GM12875 (cell line): Measurements from ENCODE around the gene STARD3.

Source experiments
- H3K4me3 ChIP-seq: one replicate; pipeline ENCODE4 v1.5.1; 2011; ENCODE audit warnings: low read depth, low read length, control low read depth
- TF ChIP-seq, protein P1 (sequence below): IDR thresholded peaks from 2 replicates; pipeline ENCODE4 v1.5.1; 2011; ENCODE audit warnings: low read depth, mild to moderate bottlenecking, control low read depth, inconsistent platforms, low read length, moderate library complexity, borderline replicate concordance; ENCODE audit not compliant: insufficient read depth

Gene STARD3

DNA sequence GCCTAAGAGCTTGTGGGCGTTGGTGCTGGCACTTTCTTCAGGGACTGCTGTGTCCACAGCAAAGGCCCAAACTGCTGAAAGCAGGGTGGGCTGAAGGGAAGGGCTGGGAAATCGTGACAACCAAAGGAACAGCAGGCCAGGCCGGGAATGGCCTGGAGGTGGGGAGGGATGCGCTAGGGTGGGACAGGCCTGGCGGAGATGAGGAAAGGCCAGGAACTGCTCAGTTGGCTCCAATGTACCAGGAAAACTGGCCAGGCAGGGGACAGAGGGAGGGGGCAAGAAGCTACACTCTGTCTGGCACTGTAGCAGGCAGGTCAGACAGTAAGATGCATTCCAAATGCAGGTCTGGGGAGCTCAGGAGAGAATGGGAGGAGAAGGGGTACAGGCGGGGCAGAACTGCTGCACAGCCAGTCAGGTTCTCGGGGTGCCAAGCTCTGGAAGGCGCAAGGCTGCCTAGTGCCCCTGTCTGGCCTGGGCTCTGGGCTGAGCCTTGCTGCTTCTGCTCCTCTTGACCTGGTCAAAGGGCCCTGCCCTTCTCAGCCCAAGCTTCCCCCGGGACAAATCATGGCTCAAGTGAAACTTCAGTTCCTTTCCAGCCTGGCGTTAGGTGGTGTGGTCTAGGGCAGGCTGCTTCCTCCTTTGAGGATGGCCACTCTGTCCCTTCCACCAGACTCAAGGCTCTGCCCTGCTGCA lies 38.6 kb downstream of the STARD3 start:
- no peak overlapping the region for H3K4me3 ChIP-seq
- TF ChIP-seq, protein P1, sequence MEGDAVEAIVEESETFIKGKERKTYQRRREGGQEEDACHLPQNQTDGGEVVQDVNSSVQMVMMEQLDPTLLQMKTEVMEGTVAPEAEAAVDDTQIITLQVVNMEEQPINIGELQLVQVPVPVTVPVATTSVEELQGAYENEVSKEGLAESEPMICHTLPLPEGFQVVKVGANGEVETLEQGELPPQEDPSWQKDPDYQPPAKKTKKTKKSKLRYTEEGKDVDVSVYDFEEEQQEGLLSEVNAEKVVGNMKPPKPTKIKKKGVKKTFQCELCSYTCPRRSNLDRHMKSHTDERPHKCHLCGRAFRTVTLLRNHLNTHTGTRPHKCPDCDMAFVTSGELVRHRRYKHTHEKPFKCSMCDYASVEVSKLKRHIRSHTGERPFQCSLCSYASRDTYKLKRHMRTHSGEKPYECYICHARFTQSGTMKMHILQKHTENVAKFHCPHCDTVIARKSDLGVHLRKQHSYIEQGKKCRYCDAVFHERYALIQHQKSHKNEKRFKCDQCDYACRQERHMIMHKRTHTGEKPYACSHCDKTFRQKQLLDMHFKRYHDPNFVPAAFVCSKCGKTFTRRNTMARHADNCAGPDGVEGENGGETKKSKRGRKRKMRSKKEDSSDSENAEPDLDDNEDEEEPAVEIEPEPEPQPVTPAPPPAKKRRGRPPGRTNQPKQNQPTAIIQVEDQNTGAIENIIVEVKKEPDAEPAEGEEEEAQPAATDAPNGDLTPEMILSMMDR, result no peak

DNA sequence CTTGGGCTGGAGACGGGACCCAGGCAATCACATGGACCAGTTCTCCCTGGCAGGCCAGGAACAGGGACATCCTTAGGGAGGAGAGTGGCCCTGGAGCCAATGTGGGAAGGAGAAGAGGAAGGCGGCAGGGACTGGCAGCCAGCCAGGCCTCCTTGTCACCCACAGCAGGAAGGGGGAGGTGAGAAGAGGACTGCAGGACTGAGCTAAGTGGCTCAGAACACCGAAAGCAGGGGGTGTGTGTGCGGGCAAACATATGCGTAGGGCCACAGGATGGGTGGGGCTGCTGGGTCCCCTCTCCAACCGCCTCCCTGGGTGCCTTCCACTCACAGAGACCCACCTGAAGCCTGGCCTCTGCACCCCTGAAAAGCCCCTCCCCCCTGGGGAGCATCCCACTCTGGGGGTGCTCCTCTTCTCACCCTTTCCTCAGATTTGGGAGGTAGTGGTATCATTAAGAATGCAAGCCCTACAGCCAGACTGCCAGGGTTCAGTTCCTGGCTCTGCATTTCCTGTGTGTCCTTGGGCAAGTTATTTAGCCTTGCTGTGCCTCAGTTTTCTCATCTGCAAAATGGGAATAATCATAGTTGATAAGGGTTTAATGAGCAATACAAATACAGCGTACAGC lies 39.4 kb downstream of the STARD3 start:
- TF ChIP-seq, protein P1, result no peak
- H3K4me3 ChIP-seq, result no peak overlapping the region

DNA sequence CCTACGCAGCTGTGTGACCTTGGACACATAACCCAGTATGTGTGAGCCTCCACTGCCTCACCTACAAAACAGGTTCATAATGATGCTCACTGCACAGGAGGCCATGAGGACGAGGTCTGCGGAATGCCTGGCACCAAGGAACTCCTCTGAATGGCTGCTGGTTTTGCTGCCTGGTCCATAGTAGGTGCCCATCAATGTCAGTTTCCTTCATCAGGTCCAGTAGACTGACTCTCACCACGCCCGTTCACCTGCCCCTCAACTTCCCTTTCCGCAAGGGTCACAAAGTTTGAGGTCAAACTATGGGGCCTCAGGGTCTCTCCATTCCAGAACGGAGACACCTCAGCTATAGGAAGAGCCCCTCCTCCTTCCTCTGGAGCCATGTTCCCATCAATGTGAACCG lies 40.1 kb downstream of the STARD3 start:
- TF ChIP-seq, protein P1, result no peak
- H3K4me3 ChIP-seq, result no peak overlapping the region

DNA sequence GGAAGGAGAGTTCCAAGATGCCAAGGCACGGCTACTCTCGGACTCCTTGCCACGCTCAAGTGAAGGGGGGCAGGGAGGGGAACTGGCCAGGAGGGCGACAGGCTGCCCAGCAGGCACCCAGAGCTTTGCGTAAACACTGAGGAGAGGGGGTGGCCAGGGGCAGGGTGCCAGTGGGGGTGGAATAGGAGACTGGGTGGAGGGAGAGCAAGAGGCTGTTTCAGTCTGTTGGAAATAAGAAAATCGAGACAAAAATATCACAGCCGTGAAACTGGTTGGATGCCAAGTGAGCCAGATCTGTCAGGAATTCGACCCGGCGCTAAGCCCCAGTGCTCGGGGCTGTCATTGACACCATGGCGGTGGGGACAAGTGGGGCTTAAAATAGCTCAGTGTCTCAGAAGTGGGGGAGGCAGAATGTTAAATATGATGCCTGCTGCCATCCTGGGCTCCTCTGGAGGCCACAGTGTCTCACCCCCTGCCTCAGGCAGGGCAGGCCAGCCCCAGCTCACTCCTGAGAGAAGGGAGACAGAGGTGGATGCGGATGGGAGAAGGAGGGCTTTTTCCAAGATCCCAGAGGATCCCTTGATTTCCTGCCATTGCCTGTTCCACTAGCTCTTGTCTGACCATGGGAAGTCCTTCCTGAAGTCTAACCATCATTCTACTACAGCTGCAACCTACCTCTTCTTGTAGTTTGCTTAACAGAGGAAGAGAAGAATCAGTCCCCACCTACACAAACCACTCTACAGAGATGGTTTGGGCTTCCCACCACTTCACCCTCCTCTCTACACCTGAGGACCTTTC lies 40.8 kb downstream of the STARD3 start:
- TF ChIP-seq, protein P1, result no peak
- no peak overlapping the region for H3K4me3 ChIP-seq

DNA sequence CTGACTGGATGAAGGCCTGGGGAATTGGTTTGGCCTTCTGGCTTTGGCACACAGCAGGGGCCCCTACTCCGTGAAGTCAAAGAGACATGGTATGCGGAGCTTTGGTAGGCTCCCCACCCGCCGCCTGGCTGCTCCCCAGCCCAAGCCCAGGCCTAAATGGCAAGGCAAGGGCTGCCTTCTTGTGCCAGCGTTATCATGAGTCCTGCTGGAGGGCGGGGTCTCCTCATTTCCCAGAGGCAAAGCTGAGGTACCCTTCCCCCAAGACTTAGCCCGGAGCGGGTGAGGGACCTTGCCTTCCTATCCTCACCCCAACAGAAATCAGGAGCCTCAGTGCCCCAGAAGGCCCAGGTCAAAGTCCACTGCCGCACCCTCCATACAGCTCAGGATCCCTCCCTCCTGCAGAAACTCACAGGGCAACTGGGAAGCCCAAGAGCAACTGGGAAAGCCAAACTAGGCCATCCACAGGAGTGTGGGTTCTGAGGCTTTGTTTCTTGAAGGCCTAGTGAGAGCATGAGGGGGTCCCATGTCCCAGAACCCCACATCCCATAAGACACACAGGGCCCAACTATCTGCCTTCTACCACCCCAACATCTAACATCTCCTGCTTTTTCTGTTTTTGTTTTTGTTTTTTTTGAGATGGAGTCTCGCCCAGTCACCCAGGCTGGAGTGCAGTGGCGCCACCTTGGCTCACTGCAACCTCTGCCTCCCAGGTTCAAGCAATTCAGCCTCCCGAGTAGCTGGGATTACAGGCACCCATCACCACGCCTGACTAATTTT lies 41.6 kb downstream of the STARD3 start:
- H3K4me3 ChIP-seq, result no peak overlapping the region
- TF ChIP-seq, protein P1, result no peak

DNA sequence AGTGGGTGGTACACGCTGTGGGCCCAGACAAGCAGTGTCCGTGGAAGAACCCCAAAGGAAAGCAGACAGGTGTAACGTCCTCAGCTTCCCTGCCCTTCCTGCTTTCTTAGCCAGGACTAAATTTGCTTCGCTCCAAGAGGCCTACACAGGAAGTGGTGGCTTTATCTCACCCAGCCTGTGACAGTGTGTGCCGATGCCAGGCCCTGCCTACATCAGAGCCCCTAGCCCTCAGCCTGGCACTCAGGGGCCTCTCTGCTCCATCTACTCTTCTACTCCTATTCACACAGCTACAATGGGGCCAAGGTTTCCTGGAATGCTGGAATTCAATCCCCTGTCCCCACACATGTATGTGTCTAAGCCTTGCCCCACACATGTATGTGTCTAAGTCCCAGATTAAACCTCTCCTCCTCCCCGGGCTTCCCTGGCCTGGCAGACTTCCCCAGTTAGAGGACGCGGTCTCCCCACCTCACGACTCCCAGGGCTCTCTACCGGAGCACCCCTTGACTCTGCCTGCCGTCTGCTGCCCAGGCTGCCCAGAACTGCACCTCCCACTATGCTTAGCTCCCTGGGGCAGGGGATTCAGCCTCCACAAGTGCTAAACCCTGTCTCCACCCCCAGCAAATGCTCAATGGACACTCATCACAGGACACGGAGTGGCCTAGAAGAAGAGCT lies 42.7 kb downstream of the STARD3 start:
- no peak overlapping the region for H3K4me3 ChIP-seq
- TF ChIP-seq, protein P1, result no peak
